ENCODE data around the gene AFM. TPM values are rescaled to one million over a fixed set of nuclear protein-coding genes. Genes with fewer than 3 reads are reported as not detected.

Gene AFM
- total RNA-seq, 6 experiments from 2014 or later, result not detected

- Mint-ChIP-seq H3K9me3 (no peaks in the 10 kb centered on the region), H3K27me3 (ENCODE audit: insufficient read depth) (no peaks in the 10 kb centered on the region), H3K4me1 (ENCODE audit: low read depth) (peaks cover 55% of the 10 kb centered on the region), H3K4me3 (no peak overlapping the region), H3K27ac (no peak overlapping the region; the same call in 1 of the 2 replicates), H3K36me3 (ENCODE audit: low read depth) (no peaks in the 10 kb centered on the region)
- no peak for DNase-seq
- TF ChIP-seq, protein P1, sequence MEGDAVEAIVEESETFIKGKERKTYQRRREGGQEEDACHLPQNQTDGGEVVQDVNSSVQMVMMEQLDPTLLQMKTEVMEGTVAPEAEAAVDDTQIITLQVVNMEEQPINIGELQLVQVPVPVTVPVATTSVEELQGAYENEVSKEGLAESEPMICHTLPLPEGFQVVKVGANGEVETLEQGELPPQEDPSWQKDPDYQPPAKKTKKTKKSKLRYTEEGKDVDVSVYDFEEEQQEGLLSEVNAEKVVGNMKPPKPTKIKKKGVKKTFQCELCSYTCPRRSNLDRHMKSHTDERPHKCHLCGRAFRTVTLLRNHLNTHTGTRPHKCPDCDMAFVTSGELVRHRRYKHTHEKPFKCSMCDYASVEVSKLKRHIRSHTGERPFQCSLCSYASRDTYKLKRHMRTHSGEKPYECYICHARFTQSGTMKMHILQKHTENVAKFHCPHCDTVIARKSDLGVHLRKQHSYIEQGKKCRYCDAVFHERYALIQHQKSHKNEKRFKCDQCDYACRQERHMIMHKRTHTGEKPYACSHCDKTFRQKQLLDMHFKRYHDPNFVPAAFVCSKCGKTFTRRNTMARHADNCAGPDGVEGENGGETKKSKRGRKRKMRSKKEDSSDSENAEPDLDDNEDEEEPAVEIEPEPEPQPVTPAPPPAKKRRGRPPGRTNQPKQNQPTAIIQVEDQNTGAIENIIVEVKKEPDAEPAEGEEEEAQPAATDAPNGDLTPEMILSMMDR (IDR thresholded peaks at IDR 0.05), result no peak
These were observed 35.9 kb upstream of the AFM start for GRCh38 chr4:73445383-73446335.

- Mint-ChIP-seq H3K36me3 (ENCODE audit: low read depth) (no peaks in the 10 kb centered on the region), H3K27ac (no peak overlapping the region), H3K27me3 (ENCODE audit: insufficient read depth) (no peaks in the 10 kb centered on the region), H3K9me3 (no peaks in the 10 kb centered on the region), H3K4me1 (ENCODE audit: low read depth) (peaks cover 63% of the 10 kb centered on the region), H3K4me3 (no peak overlapping the region)
- peak; percentile 60 for DNase-seq
- TF ChIP-seq, protein P1 (IDR thresholded peaks at IDR 0.05), result peak; percentile 82
These were observed 35.1 kb upstream of the AFM start for GRCh38 chr4:73446336-73446938.

GRCh38 chr4:73447671-73448070, 33.9 kb upstream of the AFM start:
- Mint-ChIP-seq H3K36me3 (ENCODE audit: low read depth) (no peaks in the 10 kb centered on the region), H3K4me1 (ENCODE audit: low read depth) (peaks cover 63% of the 10 kb centered on the region), H3K4me3 (peak overlapping the region; percentile 48), H3K27ac (peak overlapping the region; percentile 67), H3K9me3 (no peaks in the 10 kb centered on the region), H3K27me3 (ENCODE audit: insufficient read depth) (no peaks in the 10 kb centered on the region)
- DNase-seq, result peak; percentile 59
- TF ChIP-seq, protein P1 (IDR thresholded peaks at IDR 0.05), result no peak

GRCh38 chr4:73448448-73449203, 32.9 kb upstream of the AFM start:
- H3K27ac Mint-ChIP-seq, result no peak overlapping the region
- TF ChIP-seq, protein P1 (IDR thresholded peaks at IDR 0.05), result no peak
- H3K27me3 Mint-ChIP-seq (ENCODE audit: insufficient read depth), result no peaks in the 10 kb centered on the region

DNA sequence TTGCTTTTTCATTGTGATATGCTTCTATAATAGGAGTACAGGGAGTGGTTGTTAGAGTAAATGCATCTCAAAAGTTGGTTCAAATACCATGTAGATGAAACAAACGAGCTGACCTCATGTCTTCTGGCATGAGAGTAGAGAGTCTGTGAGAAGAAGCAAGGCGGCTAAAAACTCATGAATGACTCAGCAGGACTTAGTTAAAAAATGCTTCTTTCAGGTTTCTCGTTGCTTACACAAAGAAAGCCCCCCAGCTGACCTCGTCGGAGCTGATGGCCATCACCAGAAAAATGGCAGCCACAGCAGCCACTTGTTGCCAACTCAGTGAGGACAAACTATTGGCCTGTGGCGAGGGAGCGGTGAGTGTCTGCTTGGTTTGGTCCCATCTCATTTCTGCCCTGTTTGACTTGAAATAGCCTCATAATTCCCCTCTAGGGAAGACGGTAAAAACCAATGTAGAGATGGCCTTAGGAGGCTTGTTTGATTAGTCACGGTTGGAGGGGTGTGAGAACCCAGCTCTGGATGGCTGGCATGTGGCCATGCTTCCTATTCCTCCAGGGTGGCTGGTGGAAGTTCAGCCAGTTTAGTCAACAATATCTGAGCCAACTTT, 31.0 kb upstream of the AFM start:
- peak overlapping the region; percentile 80 for H3K4me3 Mint-ChIP-seq
- no peaks in the 10 kb centered on the region for H3K36me3 Mint-ChIP-seq (ENCODE audit: low read depth)
- TF ChIP-seq, protein P1 (IDR thresholded peaks at IDR 0.05), result no peak
- peak; percentile 93 for DNase-seq
- H3K27ac Mint-ChIP-seq, result peak overlapping the region; percentile 99
- no peaks in the 10 kb centered on the region for H3K9me3 Mint-ChIP-seq
- H3K4me1 Mint-ChIP-seq (ENCODE audit: low read depth), result peaks cover 70% of the 10 kb centered on the region
- H3K27me3 Mint-ChIP-seq (ENCODE audit: insufficient read depth), result no peaks in the 10 kb centered on the region

More at GRCh38 chr4:73448448-73449203, 32.9 kb upstream of the AFM start:
- H3K36me3 Mint-ChIP-seq (ENCODE audit: low read depth), result no peaks in the 10 kb centered on the region
- no peak for DNase-seq
- peaks cover 70% of the 10 kb centered on the region for H3K4me1 Mint-ChIP-seq (ENCODE audit: low read depth)
- H3K4me3 Mint-ChIP-seq, result no peak overlapping the region
- H3K9me3 Mint-ChIP-seq, result no peaks in the 10 kb centered on the region
